ELF-1 (cell line): ENCODE results near the gene BEX4.
"Not testable (repeated sequence)": the region's sequence is repeated elsewhere in the genome, so short reads cannot be mapped to it uniquely, and the experiment has no call there.

Source experiments
- DNase-seq: peaks from one replicate; pipeline ENCODE4 v3.0.0-alpha.2; 2016; ENCODE audit warnings: low read depth, low spot score

Gene BEX4, protein sequence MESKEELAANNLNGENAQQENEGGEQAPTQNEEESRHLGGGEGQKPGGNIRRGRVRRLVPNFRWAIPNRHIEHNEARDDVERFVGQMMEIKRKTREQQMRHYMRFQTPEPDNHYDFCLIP

DNA sequence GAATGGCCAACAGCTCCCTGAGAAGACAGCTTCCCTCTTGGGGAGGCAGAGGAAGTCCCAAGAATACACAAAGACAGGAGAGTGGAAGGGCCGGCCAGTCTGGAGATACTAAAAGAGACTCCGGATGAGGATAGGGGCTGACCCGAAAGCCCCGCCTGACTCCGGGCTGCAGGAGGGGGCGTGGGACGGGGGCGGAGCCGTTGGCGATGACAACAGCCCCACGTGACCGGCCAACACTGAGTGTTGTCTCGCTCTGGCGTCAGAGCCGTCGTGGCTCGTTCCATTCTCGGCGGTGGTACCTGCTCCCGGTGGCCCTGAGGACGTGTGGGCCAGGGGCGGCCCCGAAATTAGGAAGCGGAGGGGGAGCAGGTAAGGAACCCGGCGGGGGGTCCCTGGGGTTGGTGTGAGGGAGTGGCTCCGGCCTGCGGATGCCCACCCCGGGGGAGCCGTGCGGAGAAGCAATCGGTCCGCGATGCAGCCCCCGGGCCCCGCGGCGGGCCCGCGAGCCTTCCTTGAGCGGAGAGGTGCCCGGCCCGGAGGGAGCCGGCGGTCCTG lies at the start of gene BEX4:
TSS of gene BEX4 (plus strand) at position 239 of the 555 bp plus-strand sequence. CDS start 1,046 bp downstream, outside the sequence.
- DNase-seq, result peak; percentile 97

DNA sequence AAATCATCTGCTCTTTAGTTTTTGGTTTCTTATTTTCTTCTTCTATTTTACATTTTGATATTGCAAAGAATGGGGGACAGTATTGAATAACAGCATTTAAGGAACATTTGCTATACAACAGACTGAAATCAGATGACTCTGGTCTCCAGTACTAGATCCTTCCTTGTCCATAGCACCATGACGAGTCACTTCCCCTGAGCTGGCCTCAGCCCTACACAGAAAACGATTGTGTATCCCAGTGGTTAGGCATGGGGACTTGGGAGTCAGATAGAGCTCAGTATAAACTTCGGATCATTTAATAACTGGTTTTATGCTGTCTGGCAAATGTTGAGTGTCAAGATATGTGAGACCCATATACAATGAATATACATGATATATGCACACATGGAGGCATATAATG lies 44.7 kb upstream of the BEX4 start:
- DNase-seq, result no peak

- DNase-seq, result peak; percentile 9
Observed at GRCh38 chrX:103171353-103171752, 43.6 kb upstream of the BEX4 start.

DNA sequence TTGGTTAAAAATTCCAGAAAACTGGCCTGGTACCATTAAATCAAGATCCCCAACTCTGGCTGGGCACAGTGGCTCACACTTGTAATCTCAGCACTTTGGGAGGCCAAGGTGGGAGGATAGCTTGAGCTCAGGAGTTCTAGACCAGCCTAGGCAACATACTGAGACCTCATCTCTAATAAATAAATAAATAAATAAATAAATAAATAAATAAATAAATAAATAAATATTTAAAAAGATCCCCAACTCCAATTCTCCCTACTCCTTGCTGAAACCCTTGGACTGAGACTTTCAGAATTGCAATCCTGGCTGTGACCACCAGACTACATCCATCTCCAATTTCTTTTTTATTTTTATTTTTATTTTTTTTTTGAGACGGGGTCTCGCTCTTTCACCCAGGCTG lies 39.7 kb upstream of the BEX4 start:
- DNase-seq, result not testable (repeated sequence)

DNA sequence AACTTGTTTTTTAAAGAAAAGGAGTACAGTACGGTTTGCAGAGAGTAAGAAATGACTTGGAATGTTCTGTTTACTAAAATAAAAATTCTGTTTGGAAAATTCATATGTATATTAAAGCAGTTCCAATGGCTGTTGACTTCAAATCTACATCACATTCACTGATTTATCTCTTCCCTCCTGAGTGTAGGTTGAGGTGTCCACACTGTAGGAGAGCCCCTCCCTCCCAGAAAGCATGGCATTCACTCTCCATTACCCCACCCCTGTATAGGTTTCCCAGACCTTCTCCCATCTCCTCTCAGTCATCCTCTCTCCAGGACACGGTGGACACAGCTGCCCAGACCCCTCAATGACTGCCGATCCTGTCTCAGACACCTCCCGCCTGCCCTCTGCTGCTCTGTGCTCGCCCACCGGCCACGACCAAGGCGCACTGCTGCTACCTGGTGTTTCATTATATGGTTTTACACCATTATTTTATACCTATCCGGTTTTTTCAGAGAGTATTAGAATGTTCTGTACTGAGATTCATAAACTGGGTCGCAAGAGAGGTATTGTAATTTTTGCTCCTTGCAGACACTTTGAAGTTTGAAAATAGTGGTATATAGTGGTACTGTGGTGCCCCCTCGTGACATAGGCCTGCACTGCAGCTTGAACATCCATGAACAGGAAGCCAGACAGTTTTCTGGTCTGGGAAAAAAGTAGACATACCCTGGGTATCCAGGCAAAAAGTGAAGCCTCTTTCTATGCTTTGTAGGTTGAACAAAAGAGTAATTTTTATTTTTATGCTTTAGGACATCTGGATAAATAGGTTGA lies 38.8 kb upstream of the BEX4 start:
- DNase-seq, result peak; percentile 66

DNA sequence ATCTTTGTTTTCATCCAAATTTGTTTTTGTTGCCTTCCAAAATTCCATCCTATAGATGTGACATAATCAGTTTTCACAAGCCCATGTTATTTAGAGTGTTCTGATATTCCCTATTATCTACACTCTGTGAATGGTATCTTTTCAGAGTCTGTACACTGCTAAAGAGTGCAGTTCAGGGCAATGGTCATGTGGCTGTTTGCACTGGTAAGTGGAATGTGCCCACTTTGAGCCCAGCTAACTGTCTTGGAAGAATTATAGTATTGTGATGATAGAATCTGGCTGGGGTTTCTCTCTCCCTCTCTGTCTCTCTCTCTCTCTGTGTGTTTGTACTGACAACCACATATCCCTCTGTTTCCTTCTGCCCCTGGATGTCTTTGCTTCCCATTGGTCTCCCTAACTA lies 37.4 kb upstream of the BEX4 start:
- DNase-seq, result no peak

DNA sequence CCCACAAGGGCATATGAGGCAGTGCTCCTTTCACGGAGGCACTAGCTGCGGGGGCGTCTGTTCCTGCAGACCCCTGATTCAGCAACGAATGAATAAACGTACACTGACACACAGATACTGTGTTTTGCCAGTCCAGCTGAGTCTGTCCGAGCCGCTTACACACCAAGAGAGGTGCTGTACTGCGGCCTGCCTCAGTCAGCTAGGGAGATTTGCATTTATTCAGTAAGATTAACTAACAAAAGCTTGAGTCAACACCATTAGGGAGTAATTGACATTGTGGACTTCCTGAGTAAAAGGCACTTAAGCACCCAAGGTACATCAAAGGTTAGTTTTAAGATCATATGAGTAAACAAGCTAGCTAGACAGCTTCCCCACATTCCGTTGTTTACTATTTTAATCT lies 31.0 kb upstream of the BEX4 start:
- peak; percentile 54 for DNase-seq

- no peak for DNase-seq
Observed at GRCh38 chrX:103187953-103188475, 26.9 kb upstream of the BEX4 start.

GRCh38 chrX:103197721-103198306 lies 17.1 kb upstream of the BEX4 start:
- no peak for DNase-seq

GRCh38 chrX:103198668-103199067 lies 16.2 kb upstream of the BEX4 start:
- DNase-seq, result not testable (repeated sequence)

- no peak for DNase-seq
Observed at GRCh38 chrX:103201041-103201440, 13.9 kb upstream of the BEX4 start.

DNA sequence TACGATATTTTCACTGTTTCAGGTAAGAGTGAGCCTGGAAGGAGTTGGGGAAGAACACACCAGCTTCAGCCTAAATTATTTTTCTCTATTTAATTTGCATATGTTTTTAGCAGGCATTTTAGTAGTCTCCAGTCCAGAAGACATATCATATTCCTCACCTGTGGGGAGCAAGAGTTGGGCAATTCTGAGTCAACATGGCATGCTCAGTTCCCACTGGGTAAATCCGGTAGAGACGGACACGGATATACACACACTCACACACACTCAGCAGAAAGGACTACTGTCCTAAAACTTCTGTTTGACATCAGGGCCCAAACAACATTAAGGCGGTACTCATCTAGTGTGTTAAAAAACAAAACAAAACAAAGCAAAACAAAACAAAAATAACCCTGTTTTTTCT lies 4.9 kb upstream of the BEX4 start:
- DNase-seq, result no peak

- DNase-seq, result peak; percentile 69
Observed at GRCh38 chrX:103211012-103211715, 3.7 kb upstream of the BEX4 start.

- no peak for DNase-seq
Observed at GRCh38 chrX:103212749-103213457, 2.0 kb upstream of the BEX4 start.

DNA sequence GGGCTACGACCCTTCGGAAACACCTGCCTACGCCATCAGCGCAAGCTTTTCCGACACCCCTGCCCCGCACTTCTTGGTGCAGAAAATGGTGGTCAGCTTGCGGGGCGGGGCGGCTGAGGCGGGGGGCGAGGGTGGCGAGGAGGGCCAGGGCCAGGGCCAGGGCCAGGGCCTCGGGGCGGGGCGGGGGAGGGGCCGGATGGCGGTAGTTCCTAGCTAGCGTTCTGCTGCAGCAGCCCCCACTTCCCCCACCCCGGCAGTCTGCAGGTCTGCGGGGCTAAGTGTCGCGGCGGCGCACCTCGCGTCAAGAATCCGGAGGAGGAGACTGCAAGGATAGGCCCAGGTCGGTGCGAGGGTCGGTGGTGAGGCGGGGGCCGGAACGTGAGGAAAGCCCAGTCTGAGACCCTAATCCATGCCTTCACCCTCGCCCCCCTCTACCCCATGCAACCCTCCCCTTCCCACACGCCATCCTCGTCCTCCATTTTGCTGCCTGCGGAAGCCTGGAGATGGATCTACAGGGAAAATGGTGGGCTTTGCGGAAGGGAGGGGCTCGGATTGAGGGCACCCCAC lies 600 bp downstream of the BEX4 start:
- peak; percentile 72 for DNase-seq

GRCh38 chrX:103220511-103221323 lies 5.8 kb downstream of the BEX4 start:
- peak; percentile 53 for DNase-seq

GRCh38 chrX:103225918-103226317 lies 11.0 kb downstream of the BEX4 start:
- DNase-seq, result not testable (repeated sequence)

DNA sequence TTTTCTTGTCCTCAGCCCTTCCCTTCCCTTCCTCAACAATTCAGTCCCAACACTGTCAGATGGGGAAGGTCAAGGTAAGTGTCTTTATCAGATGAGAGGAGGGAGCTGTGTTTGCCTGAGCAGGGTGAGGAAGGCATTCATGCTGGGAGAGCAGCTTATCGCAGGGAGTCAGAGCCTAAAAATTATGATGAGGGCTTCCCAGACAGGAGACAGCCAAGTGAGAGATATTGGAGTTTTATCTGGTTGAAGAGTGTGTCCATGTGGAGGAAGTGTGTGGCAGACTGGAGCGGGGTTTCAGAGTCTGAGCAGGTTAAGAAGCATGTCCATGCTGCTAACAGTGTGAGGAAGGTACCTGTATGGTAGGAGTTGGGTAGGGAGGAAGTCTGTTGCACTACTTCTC lies 18.4 kb downstream of the BEX4 start:
- DNase-seq, result no peak

GRCh38 chrX:103234869-103235268 lies 20.0 kb downstream of the BEX4 start:
- no peak for DNase-seq

DNA sequence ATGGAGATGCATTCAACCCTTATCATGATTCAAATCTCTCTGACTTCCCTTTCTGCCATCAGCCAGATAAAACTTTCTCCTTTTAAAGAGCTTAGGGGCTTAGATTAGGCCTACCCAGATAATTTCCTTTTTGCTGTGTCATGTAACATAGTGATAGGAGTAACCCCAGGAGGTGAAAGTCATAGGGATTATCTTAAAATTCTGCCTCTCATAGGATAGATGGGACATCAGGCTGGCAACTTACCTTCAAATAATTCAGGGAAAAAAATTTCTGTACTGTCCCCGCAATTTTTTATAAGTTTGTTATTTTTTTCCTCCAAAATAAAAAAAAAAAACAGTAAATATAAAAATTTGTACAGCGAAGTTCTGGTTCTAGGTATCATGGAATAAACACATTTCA lies 20.7 kb downstream of the BEX4 start:
- not testable (repeated sequence) for DNase-seq
